ENCODE measurements around the gene PCLO. TPM values are rescaled to one million over a fixed set of nuclear protein-coding genes. Genes with fewer than 3 reads are reported as not detected.

Gene PCLO
- polyA plus RNA-seq, 3 donors = not detected

DNA sequence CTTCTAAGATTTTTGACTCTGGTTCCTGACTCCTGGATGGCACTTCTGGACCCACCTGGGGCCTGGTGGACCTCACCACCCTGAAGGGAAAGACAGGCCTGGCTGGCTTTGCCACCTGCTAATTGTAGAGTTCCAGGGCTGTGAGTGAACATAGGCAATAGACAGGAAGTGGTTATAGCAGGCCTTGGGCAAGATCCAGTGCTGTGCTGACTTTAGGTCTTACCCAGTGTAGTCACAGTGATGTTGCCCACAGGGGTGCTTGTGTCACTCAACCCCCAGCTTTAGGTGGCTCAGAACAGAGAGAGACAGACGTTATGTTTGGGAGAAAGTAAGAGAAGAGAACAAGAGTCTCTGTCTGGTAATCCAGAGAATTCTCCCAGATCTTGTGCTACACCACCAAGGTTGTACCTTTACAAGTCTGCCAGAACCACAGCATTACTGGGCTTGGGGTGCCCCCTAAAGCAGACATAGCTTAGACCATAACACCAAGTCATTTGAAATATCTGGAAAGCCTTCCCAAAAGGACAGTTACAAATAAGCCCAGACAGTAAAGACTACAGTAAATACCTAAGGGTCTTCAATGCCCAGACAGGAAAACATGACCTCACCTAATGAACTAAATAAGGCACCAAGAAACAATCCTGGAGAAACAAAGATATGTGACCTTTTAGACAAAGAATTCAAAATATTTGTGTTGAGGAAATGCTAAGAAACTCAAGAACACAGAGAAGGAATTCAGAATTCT lies 303.4 kb downstream of the PCLO start:
- H3K4me1 Mint-ChIP-seq = no peaks in the 10 kb centered on the region

DNA sequence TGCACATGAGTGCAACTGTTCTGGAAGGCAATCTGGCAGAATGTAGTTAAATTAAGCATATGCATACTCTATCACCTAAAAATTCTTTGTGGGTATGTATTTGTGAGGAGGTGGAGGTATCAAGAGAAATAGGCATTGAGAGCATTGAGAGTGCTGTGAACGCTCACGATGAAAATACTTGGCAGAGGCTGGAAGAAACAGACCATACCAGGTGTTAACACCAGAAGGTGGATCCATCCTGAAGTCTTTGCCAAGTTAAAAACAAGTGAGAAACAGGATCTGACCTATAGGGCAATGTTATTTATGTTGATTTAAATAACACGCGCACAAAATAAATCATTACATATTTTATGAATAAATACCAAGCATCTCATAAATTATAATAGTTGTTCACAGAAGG lies 311.6 kb downstream of the PCLO start:
- Mint-ChIP-seq H3K4me3 (no peak overlapping the region), H3K27me3 (ENCODE audit: low read depth in 3 of 3) (peaks cover 0 to 1% (median 0%) of the 10 kb centered on the region in 3 donors), H3K27ac (no peak overlapping the region), H3K4me1 (no peaks in the 10 kb centered on the region), H3K36me3 (no peaks in the 10 kb centered on the region), H3K9me3 (peaks cover 0 to 2% (median 0%) of the 10 kb centered on the region in 7 donors)
- intact Hi-C loops (cut with micrococcal nuclease) = no loop called here
- no peak for DNase-seq
- no peaks in the 10 kb centered on the region for H4K20me1 ChIP-seq (ENCODE audit: insufficient read depth, low read length)
- TF ChIP-seq, protein P1, sequence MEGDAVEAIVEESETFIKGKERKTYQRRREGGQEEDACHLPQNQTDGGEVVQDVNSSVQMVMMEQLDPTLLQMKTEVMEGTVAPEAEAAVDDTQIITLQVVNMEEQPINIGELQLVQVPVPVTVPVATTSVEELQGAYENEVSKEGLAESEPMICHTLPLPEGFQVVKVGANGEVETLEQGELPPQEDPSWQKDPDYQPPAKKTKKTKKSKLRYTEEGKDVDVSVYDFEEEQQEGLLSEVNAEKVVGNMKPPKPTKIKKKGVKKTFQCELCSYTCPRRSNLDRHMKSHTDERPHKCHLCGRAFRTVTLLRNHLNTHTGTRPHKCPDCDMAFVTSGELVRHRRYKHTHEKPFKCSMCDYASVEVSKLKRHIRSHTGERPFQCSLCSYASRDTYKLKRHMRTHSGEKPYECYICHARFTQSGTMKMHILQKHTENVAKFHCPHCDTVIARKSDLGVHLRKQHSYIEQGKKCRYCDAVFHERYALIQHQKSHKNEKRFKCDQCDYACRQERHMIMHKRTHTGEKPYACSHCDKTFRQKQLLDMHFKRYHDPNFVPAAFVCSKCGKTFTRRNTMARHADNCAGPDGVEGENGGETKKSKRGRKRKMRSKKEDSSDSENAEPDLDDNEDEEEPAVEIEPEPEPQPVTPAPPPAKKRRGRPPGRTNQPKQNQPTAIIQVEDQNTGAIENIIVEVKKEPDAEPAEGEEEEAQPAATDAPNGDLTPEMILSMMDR (IDR thresholded peaks at IDR 0.05) = no peak
- H3K36me3 ChIP-seq (replicated peaks in 1 of 2; ENCODE audit: control insufficient read depth in 1 of 2, insufficient read depth in 2 of 2, low read length in 2 of 2) = no peaks in the 10 kb centered on the region
- no peaks in the 10 kb centered on the region for H3K9me3 ChIP-seq (replicated peaks in 1 of 2; ENCODE audit: control insufficient read depth in 1 of 2, insufficient read depth in 1 of 2, low read length in 2 of 2)
- no peak overlapping the region for H3K4me2 ChIP-seq (replicated peaks; ENCODE audit: extremely low read depth, low read length, poor library complexity, severe bottlenecking)
- no peak overlapping the region for H3K9ac ChIP-seq (ENCODE audit: insufficient read depth, low read length, poor library complexity, severe bottlenecking)
- no CpG with 5 or more reads among the region's 4 CpGs for WGBS (ENCODE audit: insufficient coverage)
- no peak overlapping the region for H3K4me3 ChIP-seq (replicated peaks in 1 of 3; ENCODE audit: low read depth in 2 of 3, low read length in 3 of 3)
- no peaks in the 10 kb centered on the region for H3K79me2 ChIP-seq (ENCODE audit: insufficient read depth, low read length)
- no peak overlapping the region for H2AFZ ChIP-seq (ENCODE audit: insufficient read depth, low read depth, low read length, poor library complexity, severe bottlenecking)
- H3K27ac ChIP-seq (ENCODE audit: low read depth in 1 of 2, low read length in 2 of 2) = no peak overlapping the region
- no peaks in the 10 kb centered on the region for H3K27me3 ChIP-seq (ENCODE audit: control insufficient read depth in 2 of 2, insufficient read depth in 2 of 2, low read length in 2 of 2)
- no peaks in the 10 kb centered on the region for H3K4me1 ChIP-seq (ENCODE audit: control insufficient read depth in 1 of 2, insufficient read depth in 2 of 2, low read length in 2 of 2)

More for the DNA sequence above, 303.4 kb downstream of the PCLO start:
- Histone ChIP-seq H3K27ac (ENCODE audit: low read depth in 1 of 2, low read length in 2 of 2) (no peak overlapping the region), H3K4me3 (replicated peaks in 1 of 3; ENCODE audit: low read depth in 2 of 3, low read length in 3 of 3) (no peak overlapping the region), H4K20me1 (ENCODE audit: insufficient read depth, low read length) (no peaks in the 10 kb centered on the region), H3K4me1 (ENCODE audit: control insufficient read depth in 1 of 2, insufficient read depth in 2 of 2, low read length in 2 of 2) (no peaks in the 10 kb centered on the region), H3K9ac (ENCODE audit: insufficient read depth, low read length, poor library complexity, severe bottlenecking) (no peak overlapping the region), H3K9me3 (replicated peaks in 1 of 2; ENCODE audit: control insufficient read depth in 1 of 2, insufficient read depth in 1 of 2, low read length in 2 of 2) (peaks cover 0 to 5% of the 10 kb centered on the region in 2 donors), H3K79me2 (ENCODE audit: insufficient read depth, low read length) (no peaks in the 10 kb centered on the region), H3K36me3 (replicated peaks in 1 of 2; ENCODE audit: control insufficient read depth in 1 of 2, insufficient read depth in 2 of 2, low read length in 2 of 2) (no peaks in the 10 kb centered on the region), H2AFZ (ENCODE audit: insufficient read depth, low read depth, low read length, poor library complexity, severe bottlenecking) (no peak overlapping the region), H3K4me2 (replicated peaks; ENCODE audit: extremely low read depth, low read length, poor library complexity, severe bottlenecking) (no peak overlapping the region), H3K27me3 (ENCODE audit: control insufficient read depth in 2 of 2, insufficient read depth in 2 of 2, low read length in 2 of 2) (no peaks in the 10 kb centered on the region)
- TF ChIP-seq, protein P1 (IDR thresholded peaks at IDR 0.05) = no peak
- peaks cover 0 to 6% (median 1%) of the 10 kb centered on the region in 7 donors for H3K9me3 Mint-ChIP-seq
- H3K4me3 Mint-ChIP-seq = no peak overlapping the region
- no peaks in the 10 kb centered on the region for H3K36me3 Mint-ChIP-seq
- no CpG with 5 or more reads among the region's 1 CpG for WGBS (ENCODE audit: insufficient coverage)
- intact Hi-C loops (cut with micrococcal nuclease) = no loop called here
- H3K27ac Mint-ChIP-seq = peak overlapping the region in 1 of 7 donors; percentile 33
- no peak for DNase-seq
- peaks cover 0 to 2% (median 1%) of the 10 kb centered on the region in 3 donors for H3K27me3 Mint-ChIP-seq (ENCODE audit: low read depth in 3 of 3)
